ENCODE data around the gene CENPV. TPM values are rescaled to one million over a fixed set of nuclear protein-coding genes. Genes with fewer than 3 reads are reported as not detected.

Gene CENPV
- total and polyA plus RNA-seq, 2 of the 13 experiments (the other 11 are each of a cell fraction or from before 2014, with no cell fraction given) = 193 to 292 TPM

GRCh38 chr17:16297367-16298139, 55.7 kb downstream of the CENPV start (continued):
- TF ChIP-seq, protein P1, sequence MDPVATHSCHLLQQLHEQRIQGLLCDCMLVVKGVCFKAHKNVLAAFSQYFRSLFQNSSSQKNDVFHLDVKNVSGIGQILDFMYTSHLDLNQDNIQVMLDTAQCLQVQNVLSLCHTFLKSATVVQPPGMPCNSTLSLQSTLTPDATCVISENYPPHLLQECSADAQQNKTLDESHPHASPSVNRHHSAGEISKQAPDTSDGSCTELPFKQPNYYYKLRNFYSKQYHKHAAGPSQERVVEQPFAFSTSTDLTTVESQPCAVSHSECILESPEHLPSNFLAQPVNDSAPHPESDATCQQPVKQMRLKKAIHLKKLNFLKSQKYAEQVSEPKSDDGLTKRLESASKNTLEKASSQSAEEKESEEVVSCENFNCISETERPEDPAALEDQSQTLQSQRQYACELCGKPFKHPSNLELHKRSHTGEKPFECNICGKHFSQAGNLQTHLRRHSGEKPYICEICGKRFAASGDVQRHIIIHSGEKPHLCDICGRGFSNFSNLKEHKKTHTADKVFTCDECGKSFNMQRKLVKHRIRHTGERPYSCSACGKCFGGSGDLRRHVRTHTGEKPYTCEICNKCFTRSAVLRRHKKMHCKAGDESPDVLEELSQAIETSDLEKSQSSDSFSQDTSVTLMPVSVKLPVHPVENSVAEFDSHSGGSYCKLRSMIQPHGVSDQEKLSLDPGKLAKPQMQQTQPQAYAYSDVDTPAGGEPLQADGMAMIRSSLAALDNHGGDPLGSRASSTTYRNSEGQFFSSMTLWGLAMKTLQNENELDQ (CRISPR knock-in tag; IDR thresholded peaks at IDR 0.05; ENCODE audit: borderline replicate concordance) = no peak
- TF ChIP-seq HOMEZ (CRISPR knock-in tag; IDR thresholded peaks at IDR 0.05; ENCODE audit: low read depth) (no peak), FOSL2 (CRISPR knock-in tag; IDR thresholded peaks at IDR 0.05) (peak; percentile 30; the same call in 1 of the 2 replicates), MEF2D (CRISPR knock-in tag; IDR thresholded peaks at IDR 0.05) (no peak), ZNF878 (CRISPR knock-in tag; IDR thresholded peaks at IDR 0.05) (peak; percentile 49; the same call in 1 of the 2 replicates), ZFP36L1 (CRISPR knock-in tag; IDR thresholded peaks at IDR 0.05) (no peak), ZNF558 (CRISPR knock-in tag; IDR thresholded peaks at IDR 0.05; ENCODE audit: borderline replicate concordance) (no peak), RARG (CRISPR knock-in tag; IDR thresholded peaks at IDR 0.05; ENCODE audit: low read depth) (no peak), ZBTB14 (CRISPR knock-in tag; IDR thresholded peaks at IDR 0.05) (no peak), FOXK2 (IDR thresholded peaks at IDR 0.05) (no peak), ZNF143 (CRISPR knock-in tag; IDR thresholded peaks at IDR 0.05) (no peak), ZNF576 (CRISPR knock-in tag; IDR thresholded peaks at IDR 0.05) (no peak), ZNF672 (CRISPR knock-in tag; IDR thresholded peaks at IDR 0.05) (no peak), ZNF264 (CRISPR knock-in tag; IDR thresholded peaks at IDR 0.05) (no peak), ZNF607 (CRISPR knock-in tag; IDR thresholded peaks at IDR 0.05; ENCODE audit: borderline replicate concordance) (peak; percentile 36; the same call in 1 of the 2 replicates), SRF (IDR thresholded peaks at IDR 0.05; ENCODE audit: low read depth, low read length) (no peak), ZNF83 (CRISPR knock-in tag; IDR thresholded peaks at IDR 0.05; ENCODE audit: borderline replicate concordance) (no peak), EP300 (IDR thresholded peaks at IDR 0.05; ENCODE audit: low read depth in 2 of 2, low read length in 2 of 2) (peak in 1 of 2 experiments; percentile 38; a peak in 1 of 4 replicates), EP300 (CRISPR knock-in tag; IDR thresholded peaks at IDR 0.05; ENCODE audit: borderline replicate concordance) (0 out of 2 replicates have a peak, but pooled peaks have one; percentile 70), NCOA2 (CRISPR knock-in tag; IDR thresholded peaks at IDR 0.05) (peak; percentile 29; the same call in 1 of the 2 replicates), ZSCAN29 (CRISPR knock-in tag; conservative IDR thresholded peaks at IDR 0.05) (no peak), ZNF235 (CRISPR knock-in tag; IDR thresholded peaks at IDR 0.05; ENCODE audit: borderline replicate concordance) (no peak)
- TF ChIP-seq, protein P2, sequence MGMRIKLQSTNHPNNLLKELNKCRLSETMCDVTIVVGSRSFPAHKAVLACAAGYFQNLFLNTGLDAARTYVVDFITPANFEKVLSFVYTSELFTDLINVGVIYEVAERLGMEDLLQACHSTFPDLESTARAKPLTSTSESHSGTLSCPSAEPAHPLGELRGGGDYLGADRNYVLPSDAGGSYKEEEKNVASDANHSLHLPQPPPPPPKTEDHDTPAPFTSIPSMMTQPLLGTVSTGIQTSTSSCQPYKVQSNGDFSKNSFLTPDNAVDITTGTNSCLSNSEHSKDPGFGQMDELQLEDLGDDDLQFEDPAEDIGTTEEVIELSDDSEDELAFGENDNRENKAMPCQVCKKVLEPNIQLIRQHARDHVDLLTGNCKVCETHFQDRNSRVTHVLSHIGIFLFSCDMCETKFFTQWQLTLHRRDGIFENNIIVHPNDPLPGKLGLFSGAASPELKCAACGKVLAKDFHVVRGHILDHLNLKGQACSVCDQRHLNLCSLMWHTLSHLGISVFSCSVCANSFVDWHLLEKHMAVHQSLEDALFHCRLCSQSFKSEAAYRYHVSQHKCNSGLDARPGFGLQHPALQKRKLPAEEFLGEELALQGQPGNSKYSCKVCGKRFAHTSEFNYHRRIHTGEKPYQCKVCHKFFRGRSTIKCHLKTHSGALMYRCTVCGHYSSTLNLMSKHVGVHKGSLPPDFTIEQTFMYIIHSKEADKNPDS (CRISPR knock-in tag; IDR thresholded peaks at IDR 0.05) = no peak

Data from HepG2 (cell line).